ENCODE results near the gene TNFAIP3.

TNFAIP3 gene

DNA sequence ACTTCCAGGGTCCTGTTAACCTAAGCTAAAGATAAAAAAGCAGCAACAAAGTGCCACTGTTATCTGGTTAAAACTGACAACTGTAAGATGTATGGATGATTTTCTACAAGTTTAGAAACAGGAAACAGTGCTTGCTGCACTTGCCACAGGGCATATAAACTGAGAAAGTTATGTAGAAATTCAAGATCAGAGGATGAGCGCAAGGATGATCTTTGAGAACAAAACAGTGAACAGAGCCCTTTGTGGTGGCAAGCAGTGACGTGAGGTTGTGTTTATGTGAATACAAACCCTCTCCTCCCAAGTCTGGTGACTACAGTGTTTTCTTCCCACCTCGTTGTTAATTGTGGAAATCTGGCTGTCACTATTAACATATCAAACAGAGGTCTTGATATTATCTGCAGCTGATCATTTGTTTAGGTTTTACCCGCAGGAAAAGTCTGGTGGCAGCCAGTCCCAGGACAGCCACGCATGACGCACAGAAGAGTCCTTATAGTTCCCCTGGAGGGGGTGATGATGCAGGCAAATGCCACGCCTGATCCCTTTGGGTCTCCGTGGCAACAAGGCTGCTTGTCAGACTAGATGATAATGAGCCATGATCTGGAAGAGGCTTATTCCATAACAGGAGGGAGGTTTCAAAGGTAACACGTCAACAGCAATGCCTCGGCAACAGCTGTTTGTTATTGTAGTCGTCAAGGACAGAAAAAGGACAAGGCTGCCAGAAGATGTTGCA is 43.1 kb upstream of the TNFAIP3 start:
- Histone ChIP-seq H3K27me3 (ENCODE audit: low read length) (no peaks in the 10 kb centered on the region), H2AFZ (ENCODE audit: low read depth, low read length, severe bottlenecking) (no peak overlapping the region), H3K9me3 (ENCODE audit: insufficient read depth, low read length) (no peaks in the 10 kb centered on the region), H3K4me2 (ENCODE audit: low read depth, low read length, poor library complexity, severe bottlenecking) (no peak overlapping the region), H3K4me3 (ENCODE audit: insufficient read depth, low read length, poor library complexity, severe bottlenecking) (no peak overlapping the region), H3K27ac (ENCODE audit: low read depth, low read length) (no peak overlapping the region), H3K36me3 (ENCODE audit: low read length) (no peaks in the 10 kb centered on the region), H3K9ac (ENCODE audit: low read length) (no peak overlapping the region), H4K20me1 (ENCODE audit: low read depth, low read length) (no peaks in the 10 kb centered on the region), H3K9me2 (replicated peaks; ENCODE audit: insufficient read depth, low read length) (no peaks in the 10 kb centered on the region), H3K79me2 (ENCODE audit: insufficient read depth, low read length) (no peaks in the 10 kb centered on the region), H3F3A (ENCODE audit: insufficient read depth) (no peaks in the 10 kb centered on the region)
- TF ChIP-seq, protein P1, sequence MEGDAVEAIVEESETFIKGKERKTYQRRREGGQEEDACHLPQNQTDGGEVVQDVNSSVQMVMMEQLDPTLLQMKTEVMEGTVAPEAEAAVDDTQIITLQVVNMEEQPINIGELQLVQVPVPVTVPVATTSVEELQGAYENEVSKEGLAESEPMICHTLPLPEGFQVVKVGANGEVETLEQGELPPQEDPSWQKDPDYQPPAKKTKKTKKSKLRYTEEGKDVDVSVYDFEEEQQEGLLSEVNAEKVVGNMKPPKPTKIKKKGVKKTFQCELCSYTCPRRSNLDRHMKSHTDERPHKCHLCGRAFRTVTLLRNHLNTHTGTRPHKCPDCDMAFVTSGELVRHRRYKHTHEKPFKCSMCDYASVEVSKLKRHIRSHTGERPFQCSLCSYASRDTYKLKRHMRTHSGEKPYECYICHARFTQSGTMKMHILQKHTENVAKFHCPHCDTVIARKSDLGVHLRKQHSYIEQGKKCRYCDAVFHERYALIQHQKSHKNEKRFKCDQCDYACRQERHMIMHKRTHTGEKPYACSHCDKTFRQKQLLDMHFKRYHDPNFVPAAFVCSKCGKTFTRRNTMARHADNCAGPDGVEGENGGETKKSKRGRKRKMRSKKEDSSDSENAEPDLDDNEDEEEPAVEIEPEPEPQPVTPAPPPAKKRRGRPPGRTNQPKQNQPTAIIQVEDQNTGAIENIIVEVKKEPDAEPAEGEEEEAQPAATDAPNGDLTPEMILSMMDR (IDR thresholded peaks at IDR 0.05; ENCODE audit: insufficient read depth, low read length, poor library complexity, severe bottlenecking) = no peak

DNA sequence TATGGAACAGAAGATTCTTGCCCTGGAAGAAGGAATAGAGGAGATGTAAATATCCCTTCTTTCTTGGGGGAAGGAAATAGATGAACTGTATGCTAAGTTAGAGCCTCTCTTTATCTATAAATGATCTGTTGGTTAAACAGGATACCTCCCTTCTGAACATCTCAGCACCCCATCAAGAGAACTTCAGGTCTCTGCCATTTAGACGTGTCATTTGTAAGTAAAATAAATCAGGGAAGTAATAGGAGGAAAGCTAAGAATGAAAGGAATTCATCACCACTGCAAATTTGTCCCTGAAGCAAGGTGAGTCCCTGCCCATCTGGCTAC is 42.5 kb upstream of the TNFAIP3 start:
- H4K20me1 ChIP-seq (ENCODE audit: low read depth, low read length) = no peaks in the 10 kb centered on the region
- no peaks in the 10 kb centered on the region for H3K36me3 ChIP-seq (ENCODE audit: low read length)
- no peak overlapping the region for H3K4me3 ChIP-seq (ENCODE audit: insufficient read depth, low read length, poor library complexity, severe bottlenecking)
- no peaks in the 10 kb centered on the region for H3K9me3 ChIP-seq (ENCODE audit: insufficient read depth, low read length)
- H3F3A ChIP-seq (ENCODE audit: insufficient read depth) = no peaks in the 10 kb centered on the region
- no peaks in the 10 kb centered on the region for H3K27me3 ChIP-seq (ENCODE audit: low read length)
- H2AFZ ChIP-seq (ENCODE audit: low read depth, low read length, severe bottlenecking) = no peak overlapping the region
- H3K9ac ChIP-seq (ENCODE audit: low read length) = no peak overlapping the region
- H3K79me2 ChIP-seq (ENCODE audit: insufficient read depth, low read length) = no peaks in the 10 kb centered on the region
- no peak for TF ChIP-seq EZH2phosphoT487 (conservative IDR thresholded peaks at IDR 0.05; ENCODE audit: low read length)
- TF ChIP-seq, protein P1 (IDR thresholded peaks at IDR 0.05; ENCODE audit: insufficient read depth, low read length, poor library complexity, severe bottlenecking) = no peak
- H3K4me2 ChIP-seq (ENCODE audit: low read depth, low read length, poor library complexity, severe bottlenecking) = no peak overlapping the region
- H3K9me2 ChIP-seq (replicated peaks; ENCODE audit: insufficient read depth, low read length) = no peaks in the 10 kb centered on the region
- no peak overlapping the region for H3K27ac ChIP-seq (ENCODE audit: low read depth, low read length)

DNA sequence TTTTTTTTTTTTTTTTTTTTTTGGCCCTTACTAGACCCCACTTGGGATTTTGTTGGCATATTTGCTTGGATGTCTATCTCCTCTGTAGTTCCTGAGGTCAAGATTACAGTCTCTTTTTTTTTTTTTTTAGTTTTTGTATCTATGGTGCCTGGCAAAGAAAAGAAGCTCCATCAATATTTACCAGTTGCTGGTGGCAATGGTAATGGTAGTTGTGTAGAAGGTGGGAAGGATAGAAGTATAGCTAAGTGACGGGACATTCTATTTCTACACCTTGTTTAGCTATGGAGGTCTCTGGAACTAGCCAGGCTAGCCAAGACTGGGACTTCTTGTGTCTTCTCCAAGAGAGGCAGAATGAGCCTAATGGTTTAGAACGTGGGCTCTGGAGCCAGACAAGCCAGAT is 42.2 kb upstream of the TNFAIP3 start:
- Histone ChIP-seq H3K36me3 (ENCODE audit: low read length) (no peaks in the 10 kb centered on the region), H3K9me2 (replicated peaks; ENCODE audit: insufficient read depth, low read length) (no peaks in the 10 kb centered on the region), H3K4me3 (ENCODE audit: insufficient read depth, low read length, poor library complexity, severe bottlenecking) (no peak overlapping the region), H4K20me1 (ENCODE audit: low read depth, low read length) (no peaks in the 10 kb centered on the region), H3K27ac (ENCODE audit: low read depth, low read length) (no peak overlapping the region), H3F3A (ENCODE audit: insufficient read depth) (no peaks in the 10 kb centered on the region), H3K4me2 (ENCODE audit: low read depth, low read length, poor library complexity, severe bottlenecking) (no peak overlapping the region), H3K9ac (ENCODE audit: low read length) (no peak overlapping the region), H3K27me3 (ENCODE audit: low read length) (no peaks in the 10 kb centered on the region), H3K9me3 (ENCODE audit: insufficient read depth, low read length) (no peaks in the 10 kb centered on the region), H2AFZ (ENCODE audit: low read depth, low read length, severe bottlenecking) (no peak overlapping the region), H3K79me2 (ENCODE audit: insufficient read depth, low read length) (no peaks in the 10 kb centered on the region)
- no peak for TF ChIP-seq EZH2phosphoT487 (conservative IDR thresholded peaks at IDR 0.05; ENCODE audit: low read length)
- TF ChIP-seq, protein P1 (IDR thresholded peaks at IDR 0.05; ENCODE audit: insufficient read depth, low read length, poor library complexity, severe bottlenecking) = no peak
